ENCODE results near the gene TBX21. TPM values are rescaled to one million over a fixed set of nuclear protein-coding genes. Genes with fewer than 3 reads are reported as not detected.
A peak's percentile ranks its signal among the peaks of the same experiment; 100 is the strongest.

The TBX21 gene
- total and polyA plus RNA-seq, 4 donors: 0.53 to 2.0 (median 0.80) TPM

- Histone ChIP-seq H3K4me3 (no peak overlapping the region), H3K27me3 (ENCODE audit: control insufficient read depth in 3 of 3, insufficient read depth in 3 of 3, low read length in 2 of 3) (no peaks in the 10 kb centered on the region), H3K9ac (ENCODE audit: insufficient read depth in 1 of 2, low read length in 2 of 2) (no peak overlapping the region), H3K9me3 (ENCODE audit: control insufficient read depth in 4 of 4, insufficient read depth in 3 of 4, low read length in 3 of 4) (no peaks in the 10 kb centered on the region), H3K4me1 (ENCODE audit: control insufficient read depth in 5 of 5, insufficient read depth in 5 of 5, low read length in 5 of 5) (peaks cover 0 to 28% (median 11%) of the 10 kb centered on the region in 5 donors), H3K27ac (ENCODE audit: low read depth in 1 of 2, low read length in 1 of 2) (no peak overlapping the region), H3K36me3 (ENCODE audit: control insufficient read depth in 4 of 4, insufficient read depth in 4 of 4, low read length in 4 of 4) (peaks cover 0 to 8% (median 5%) of the 10 kb centered on the region in 4 donors)
- TF ChIP-seq CTCF (IDR thresholded peaks at IDR 0.05; ENCODE audit: control extremely low read depth, extremely low read depth): no peak
- DNase-seq (no peak), ATAC-seq (ENCODE audit: insufficient read depth, low FRiP score) (no peak)
- 53 to 54% methylated on average over 2 of the region's 2 CpGs for WGBS, 2 donors
Observed at GRCh38 chr17:47692137-47692894, 40.7 kb upstream of the TBX21 start.

- Histone ChIP-seq H3K9me3 (ENCODE audit: control insufficient read depth in 4 of 4, insufficient read depth in 3 of 4, low read length in 3 of 4) (no peaks in the 10 kb centered on the region), H3K4me1 (ENCODE audit: control insufficient read depth in 5 of 5, insufficient read depth in 5 of 5, low read length in 5 of 5) (peaks cover 0 to 28% (median 11%) of the 10 kb centered on the region in 5 donors), H3K27me3 (ENCODE audit: control insufficient read depth in 3 of 3, insufficient read depth in 3 of 3, low read length in 2 of 3) (no peaks in the 10 kb centered on the region), H3K4me3 (peak overlapping the region; percentile 55), H3K36me3 (ENCODE audit: control insufficient read depth in 4 of 4, insufficient read depth in 4 of 4, low read length in 4 of 4) (peaks cover 0 to 9% (median 5%) of the 10 kb centered on the region in 4 donors), H3K27ac (ENCODE audit: low read depth in 1 of 2, low read length in 1 of 2) (peak overlapping the region; percentile 52 to 77), H3K9ac (ENCODE audit: insufficient read depth in 1 of 2, low read length in 2 of 2) (peak overlapping the region in 1 of 2 donors; percentile 54)
- 20 to 22% methylated on average over 10 of the region's 10 CpGs for WGBS, 2 donors
- no peak for TF ChIP-seq CTCF (IDR thresholded peaks at IDR 0.05; ENCODE audit: control extremely low read depth, extremely low read depth)
- no peak for ATAC-seq (ENCODE audit: insufficient read depth, low FRiP score)
- peak in 1 of 3 donors; percentile 25 for DNase-seq
Observed at GRCh38 chr17:47692895-47693730, 39.9 kb upstream of the TBX21 start.

GRCh38 chr17:47693731-47694580, 39.1 kb upstream of the TBX21 start, which contains the start of gene TBKBP1:
Gene TBKBP1 (plus strand): TSS chr17:47694161. CDS start chr17:47696113, 1,952 bp downstream.
- Histone ChIP-seq H3K27me3 (ENCODE audit: control insufficient read depth in 3 of 3, insufficient read depth in 3 of 3, low read length in 2 of 3) (no peaks in the 10 kb centered on the region), H3K4me1 (ENCODE audit: control insufficient read depth in 5 of 5, insufficient read depth in 5 of 5, low read length in 5 of 5) (peaks cover 0 to 28% (median 11%) of the 10 kb centered on the region in 5 donors), H3K9me3 (ENCODE audit: control insufficient read depth in 4 of 4, insufficient read depth in 3 of 4, low read length in 3 of 4) (no peaks in the 10 kb centered on the region), H3K36me3 (ENCODE audit: control insufficient read depth in 4 of 4, insufficient read depth in 4 of 4, low read length in 4 of 4) (peaks cover 0 to 12% (median 8%) of the 10 kb centered on the region in 4 donors), H3K4me3 (peak within 1 kb of the TSS; percentile 64), H3K27ac (ENCODE audit: low read depth in 1 of 2, low read length in 1 of 2) (peak within 1 kb of the TSS; percentile 77 to 89), H3K9ac (ENCODE audit: insufficient read depth in 1 of 2, low read length in 2 of 2) (peak within 1 kb of the TSS in 1 of 2 donors; percentile 54)
- DNase-seq (peak; percentile 93 to 94 (median 93)), ATAC-seq (ENCODE audit: insufficient read depth, low FRiP score) (peak; percentile 10)
- WGBS, 2 donors: 0% methylated on average over 48 to 86 of the region's 87 CpGs
- no peak for TF ChIP-seq CTCF (IDR thresholded peaks at IDR 0.05; ENCODE audit: control extremely low read depth, extremely low read depth)
